ENCODE data around the gene FKBP9.

Gene FKBP9

DNA sequence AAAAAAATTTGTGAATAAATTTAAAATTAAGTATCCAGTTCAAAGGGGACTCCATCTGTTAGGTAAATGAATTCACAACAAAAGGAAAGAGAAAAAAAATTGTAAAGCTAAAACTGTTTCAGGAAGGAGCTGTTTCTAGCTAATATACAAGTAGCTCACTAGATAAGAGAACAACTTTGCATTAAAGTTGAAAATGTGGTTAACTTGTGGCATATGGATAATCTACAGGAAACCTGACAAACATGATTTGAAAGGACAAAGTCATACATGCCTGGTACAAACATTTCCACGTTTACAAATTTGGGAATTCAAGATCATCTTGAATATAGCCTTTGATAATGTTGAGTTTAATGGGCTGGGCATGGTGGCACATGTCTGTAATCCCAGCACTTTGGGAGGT is 96.5 kb downstream of the FKBP9 start:
- H3K9me2 ChIP-seq (replicated peaks; ENCODE audit: control insufficient read depth, low read length), result no peaks in the 10 kb centered on the region
- peaks cover 30% of the 10 kb centered on the region for H4K20me1 ChIP-seq (ENCODE audit: control insufficient read depth, insufficient read depth, low read depth, low read length)
- H3K4me1 ChIP-seq (ENCODE audit: control insufficient read depth, low read length), result peaks cover 68% of the 10 kb centered on the region
- H3F3A ChIP-seq (ENCODE audit: control insufficient read depth, insufficient read depth), result peaks cover 10% of the 10 kb centered on the region
- H3K27ac ChIP-seq (ENCODE audit: low read depth, low read length), result no peak overlapping the region
- H3K36me3 ChIP-seq (ENCODE audit: control insufficient read depth, low read length), result peaks cover 23% of the 10 kb centered on the region
- H3K9me3 ChIP-seq (ENCODE audit: control insufficient read depth, insufficient read depth, low read length), result no peaks in the 10 kb centered on the region
- H3K27me3 ChIP-seq (ENCODE audit: control insufficient read depth, low read length), result no peaks in the 10 kb centered on the region
- H3K79me2 ChIP-seq (ENCODE audit: control insufficient read depth, low read length), result peaks cover 97% of the 10 kb centered on the region
- no peak for TF ChIP-seq EZH2phosphoT487 (IDR thresholded peaks at IDR 0.05; ENCODE audit: borderline replicate concordance, low read length)
- TF ChIP-seq, protein P1, sequence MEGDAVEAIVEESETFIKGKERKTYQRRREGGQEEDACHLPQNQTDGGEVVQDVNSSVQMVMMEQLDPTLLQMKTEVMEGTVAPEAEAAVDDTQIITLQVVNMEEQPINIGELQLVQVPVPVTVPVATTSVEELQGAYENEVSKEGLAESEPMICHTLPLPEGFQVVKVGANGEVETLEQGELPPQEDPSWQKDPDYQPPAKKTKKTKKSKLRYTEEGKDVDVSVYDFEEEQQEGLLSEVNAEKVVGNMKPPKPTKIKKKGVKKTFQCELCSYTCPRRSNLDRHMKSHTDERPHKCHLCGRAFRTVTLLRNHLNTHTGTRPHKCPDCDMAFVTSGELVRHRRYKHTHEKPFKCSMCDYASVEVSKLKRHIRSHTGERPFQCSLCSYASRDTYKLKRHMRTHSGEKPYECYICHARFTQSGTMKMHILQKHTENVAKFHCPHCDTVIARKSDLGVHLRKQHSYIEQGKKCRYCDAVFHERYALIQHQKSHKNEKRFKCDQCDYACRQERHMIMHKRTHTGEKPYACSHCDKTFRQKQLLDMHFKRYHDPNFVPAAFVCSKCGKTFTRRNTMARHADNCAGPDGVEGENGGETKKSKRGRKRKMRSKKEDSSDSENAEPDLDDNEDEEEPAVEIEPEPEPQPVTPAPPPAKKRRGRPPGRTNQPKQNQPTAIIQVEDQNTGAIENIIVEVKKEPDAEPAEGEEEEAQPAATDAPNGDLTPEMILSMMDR (IDR thresholded peaks at IDR 0.05; ENCODE audit: low read depth, low read length, poor library complexity, severe bottlenecking), result no peak
- no peak overlapping the region for H3K4me3 ChIP-seq (ENCODE audit: low read length)
- H3K4me2 ChIP-seq (ENCODE audit: low read length), result no peak overlapping the region

DNA sequence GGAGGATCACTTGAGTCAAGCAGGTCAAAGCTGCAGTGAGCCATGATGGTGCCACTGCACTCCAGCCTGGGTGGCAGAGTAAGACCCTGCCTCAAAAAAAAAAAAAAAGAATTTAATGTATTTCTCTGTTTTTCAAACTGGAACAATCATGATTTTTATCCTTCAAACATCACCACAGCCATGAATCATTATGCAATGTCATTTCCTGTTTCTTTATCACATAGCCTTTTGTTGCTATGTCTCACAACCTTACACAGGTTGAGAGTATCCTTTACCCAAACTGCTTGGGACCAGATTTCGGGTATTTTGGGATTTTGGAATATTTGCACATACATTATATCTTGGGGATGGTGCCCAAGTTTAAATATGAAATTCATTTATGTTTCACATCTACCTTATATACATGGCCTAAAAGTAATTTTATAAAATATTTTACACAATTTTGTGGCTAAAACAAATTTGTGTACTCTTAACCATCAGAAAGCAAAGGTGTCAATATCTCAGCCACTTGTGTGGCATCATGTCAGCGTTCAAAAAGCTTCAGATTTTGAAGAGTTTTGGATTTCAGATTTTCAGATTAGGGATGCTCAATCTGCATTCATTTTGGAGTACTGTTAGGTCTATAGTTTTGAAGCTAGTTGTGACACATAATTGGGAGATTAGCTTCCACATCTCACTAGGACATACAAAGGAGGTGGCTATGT is 97.2 kb downstream of the FKBP9 start:
- peaks cover 10% of the 10 kb centered on the region for H3F3A ChIP-seq (ENCODE audit: control insufficient read depth, insufficient read depth)
- H3K9me3 ChIP-seq (ENCODE audit: control insufficient read depth, insufficient read depth, low read length), result no peaks in the 10 kb centered on the region
- H3K27ac ChIP-seq (ENCODE audit: low read depth, low read length), result no peak overlapping the region
- H3K4me3 ChIP-seq (ENCODE audit: low read length), result no peak overlapping the region
- H3K4me2 ChIP-seq (ENCODE audit: low read length), result peak overlapping the region; percentile 15
- peaks cover 62% of the 10 kb centered on the region for H3K4me1 ChIP-seq (ENCODE audit: control insufficient read depth, low read length)
- TF ChIP-seq, protein P1 (IDR thresholded peaks at IDR 0.05; ENCODE audit: low read depth, low read length, poor library complexity, severe bottlenecking), result no peak
- TF ChIP-seq EZH2phosphoT487 (IDR thresholded peaks at IDR 0.05; ENCODE audit: borderline replicate concordance, low read length), result no peak
- peaks cover 30% of the 10 kb centered on the region for H3K36me3 ChIP-seq (ENCODE audit: control insufficient read depth, low read length)
- H3K9me2 ChIP-seq (replicated peaks; ENCODE audit: control insufficient read depth, low read length), result no peaks in the 10 kb centered on the region
- no peaks in the 10 kb centered on the region for H3K27me3 ChIP-seq (ENCODE audit: control insufficient read depth, low read length)
- peaks cover 33% of the 10 kb centered on the region for H4K20me1 ChIP-seq (ENCODE audit: control insufficient read depth, insufficient read depth, low read depth, low read length)
- peaks cover 97% of the 10 kb centered on the region for H3K79me2 ChIP-seq (ENCODE audit: control insufficient read depth, low read length)

DNA sequence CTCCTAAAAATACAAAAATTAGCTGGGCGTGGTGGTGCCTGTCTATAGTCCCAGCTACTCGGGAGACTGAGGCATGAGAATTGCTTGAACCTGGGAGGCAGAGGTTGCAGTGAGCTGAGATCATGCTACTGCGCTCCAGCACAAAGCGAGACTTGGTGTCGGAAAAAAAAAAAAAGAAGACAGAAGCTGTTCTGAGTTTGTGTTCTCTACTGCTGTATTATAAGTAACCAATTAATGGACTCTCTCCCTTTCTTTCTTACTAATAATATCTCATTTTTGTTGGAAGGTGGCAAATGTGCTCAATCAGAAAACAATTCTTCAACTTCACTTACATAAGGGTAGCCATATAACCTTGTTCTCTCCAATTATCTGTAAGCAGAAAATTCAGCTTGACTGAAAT is 97.9 kb downstream of the FKBP9 start:
- H3K9me2 ChIP-seq (replicated peaks; ENCODE audit: control insufficient read depth, low read length), result no peaks in the 10 kb centered on the region
- H3K27ac ChIP-seq (ENCODE audit: low read depth, low read length), result no peak overlapping the region
- no peak overlapping the region for H3K4me3 ChIP-seq (ENCODE audit: low read length)
- peaks cover 97% of the 10 kb centered on the region for H3K79me2 ChIP-seq (ENCODE audit: control insufficient read depth, low read length)
- peaks cover 10% of the 10 kb centered on the region for H3F3A ChIP-seq (ENCODE audit: control insufficient read depth, insufficient read depth)
- peaks cover 37% of the 10 kb centered on the region for H4K20me1 ChIP-seq (ENCODE audit: control insufficient read depth, insufficient read depth, low read depth, low read length)
- TF ChIP-seq, protein P1 (IDR thresholded peaks at IDR 0.05; ENCODE audit: low read depth, low read length, poor library complexity, severe bottlenecking), result no peak
- TF ChIP-seq EZH2phosphoT487 (IDR thresholded peaks at IDR 0.05; ENCODE audit: borderline replicate concordance, low read length), result no peak
- no peaks in the 10 kb centered on the region for H3K27me3 ChIP-seq (ENCODE audit: control insufficient read depth, low read length)
- peaks cover 60% of the 10 kb centered on the region for H3K4me1 ChIP-seq (ENCODE audit: control insufficient read depth, low read length)
- peaks cover 37% of the 10 kb centered on the region for H3K36me3 ChIP-seq (ENCODE audit: control insufficient read depth, low read length)
- no peaks in the 10 kb centered on the region for H3K9me3 ChIP-seq (ENCODE audit: control insufficient read depth, insufficient read depth, low read length)
- no peak overlapping the region for H3K4me2 ChIP-seq (ENCODE audit: low read length)

Data from DOHH2 (cell line).